ENCODE results near the gene PDE8A.

DNA sequence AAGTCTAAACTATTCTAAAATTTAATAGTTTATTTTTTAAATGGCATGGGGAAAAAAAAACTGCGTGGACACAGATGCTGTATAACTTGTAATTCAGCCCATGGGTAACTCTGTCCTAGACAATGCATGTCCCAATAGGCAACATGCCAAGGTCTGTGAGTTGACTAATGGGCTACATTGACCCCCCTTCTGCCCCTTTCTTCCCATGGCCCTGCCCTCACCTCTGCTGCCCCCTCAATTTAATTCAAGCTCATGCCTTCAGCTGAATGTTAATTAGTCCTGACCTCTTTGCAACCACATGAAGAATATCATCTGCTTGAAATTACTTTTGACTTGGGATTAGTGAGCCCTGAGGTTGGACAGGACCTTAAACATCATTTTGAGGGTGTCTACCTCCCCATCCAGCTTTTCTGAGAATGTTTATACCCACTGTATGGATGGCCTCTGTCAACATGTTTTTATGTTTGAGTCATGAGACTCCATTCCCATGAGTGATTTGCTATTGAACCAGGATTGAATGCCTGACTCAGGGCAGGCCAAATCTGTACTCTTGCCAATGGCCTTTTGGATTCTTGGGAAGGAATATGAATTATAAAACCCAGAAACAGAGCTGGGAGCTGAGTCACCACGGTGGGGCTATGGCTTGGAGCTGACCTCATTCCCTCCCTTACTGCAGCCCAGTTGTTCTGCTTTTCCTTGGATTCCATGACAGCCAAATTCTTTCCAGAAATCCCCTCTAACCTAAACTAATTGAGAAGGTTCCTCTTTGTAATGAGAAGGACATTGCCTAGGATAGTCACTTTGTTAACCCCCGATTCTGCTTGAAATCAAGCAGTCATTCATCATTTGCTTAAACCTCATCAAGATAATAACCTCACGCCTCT is 33.5 kb upstream of the PDE8A start:
- no peak for TF ChIP-seq CTCF (IDR thresholded peaks at IDR 0.05)
- TF ChIP-seq POLR2A (IDR thresholded peaks at IDR 0.05), result no peak
